HCT116 (cell line): ENCODE results near the gene ZNF74. TPM values are rescaled to one million over a fixed set of nuclear protein-coding genes. Genes with fewer than 3 reads are reported as not detected.
"Not testable (repeated sequence)": the region's sequence is repeated elsewhere in the genome, so short reads cannot be mapped to it uniquely, and the experiment has no call there.

Experiments
- ATAC-seq: fragments of 200-7000 bp; cut with Tn5 transposase; 2 replicates; pipeline ENCODE4 v1.9.1; 2020; ENCODE audit warnings: mild to moderate bottlenecking, moderate library complexity
- BruUV-seq: library from RNA; stranded (reverse); fragments of 400-500 nt; replicated peaks from 2 replicates; lab custom pipeline; 2021; lab: Mats Ljungman, UMichigan
- CTCF ChIA-PET: fragments of 300-600 bp; sonication (Branson Sonifier 250); formaldehyde crosslinking; loops from one replicate; lab custom pipeline; 2021; ENCODE audit warnings: antibody characterized with exemption; lab: Charles Lee
- POLR2A ChIA-PET: fragments of 300-600, 350-600 bp; sonication (Branson Sonifier 250); formaldehyde crosslinking; loops from one replicate; lab custom pipeline; 2021; ENCODE audit warnings: antibody characterized with exemption; lab: Charles Lee
- RAD21 ChIA-PET, 2 experiments: fragments of 300-600 bp; sonication (Branson Sonifier 250); formaldehyde crosslinking; loops; one replicate each; lab custom pipeline; 2023; ENCODE audit warnings: low total read pairs in 2 of 2; ENCODE audit not compliant: uncharacterized antibody in 2 of 2, unreplicated experiment in 2 of 2, low non-redundant PET in 1 of 2; lab: Charles Lee
- DNase-seq: peaks from one replicate; pipeline ENCODE4 v3.0.0-alpha.2; 2010; ENCODE audit warnings: low read depth, low spot score
- H2AFZ ChIP-seq: fragments of 200-600 bp; shearing (Covaris generic), sonication (generic); 2 replicates; pipeline ENCODE4 v1.6.1; 2017; ENCODE audit warnings: low read depth, mixed run types, mixed read lengths, antibody characterized with exemption, low read length; ENCODE audit not compliant: poor library complexity, severe bottlenecking
- H3K27ac ChIP-seq: 2 replicates; pipeline ENCODE4 v1.5.1; 2012; ENCODE audit warnings: low read depth, low read length
- H3K27me3 ChIP-seq: fragments of 200-600 bp; sonication (generic); 2 replicates; pipeline ENCODE4 v1.6.1; 2016; ENCODE audit warnings: mixed run types, low read length, mixed read lengths; ENCODE audit not compliant: insufficient read depth
- H3K36me3 ChIP-seq, 2 experiments: fragments of 200-500 bp in 1 of 2; fragments of 200-600 bp in 1 of 2; sonication (Bioruptor generic) in 1 of 2; sonication (generic) in 1 of 2; 2 replicates each; pipeline versions ENCODE4 v1.5.1 to v1.6.1; 2014 to 2016; ENCODE audit warnings: low read length in 2 of 2, inconsistent platforms in 1 of 2, mixed read lengths in 1 of 2, mixed run types in 1 of 2; ENCODE audit not compliant: insufficient read depth in 2 of 2, control insufficient read depth in 1 of 2
- H3K4me1 ChIP-seq, 2 experiments: fragments of 200-600 bp in 1 of 2; sonication (generic) in 1 of 2; 2 replicates each; pipeline versions ENCODE4 v1.5.1 to v1.6.1; 2012 to 2017; ENCODE audit warnings: low read length in 2 of 2, inconsistent platforms in 1 of 2, mild to moderate bottlenecking in 1 of 2, mixed read lengths in 1 of 2, mixed run types in 1 of 2, moderate library complexity in 1 of 2; ENCODE audit not compliant: insufficient read depth in 2 of 2, control insufficient read depth in 1 of 2
- H3K4me2 ChIP-seq: fragments of 200-600 bp; sonication (generic); 2 replicates; pipeline ENCODE4 v1.6.1; 2017; ENCODE audit warnings: mixed run types, low read length, mixed read lengths
- H3K4me3 ChIP-seq, 2 experiments: fragments of 200-600 bp in 1 of 2; sonication (generic) in 1 of 2; replicated peaks in 1 of 2; 2 replicates each; pipeline ENCODE4 v1.5.1; 2011 to 2016; ENCODE audit warnings: low read length in 2 of 2, control low read depth in 1 of 2, low read depth in 1 of 2, mild to moderate bottlenecking in 1 of 2, mixed read lengths in 1 of 2, mixed run types in 1 of 2
- H3K79me2 ChIP-seq: fragments of 200-600 bp; sonication (generic); 2 replicates; pipeline ENCODE4 v1.6.1; 2017; ENCODE audit warnings: mild to moderate bottlenecking, mixed run types, low read length, moderate library complexity, mixed read lengths; ENCODE audit not compliant: insufficient read depth
- H3K9ac ChIP-seq: fragments of 200-600 bp; sonication (generic); 2 replicates; pipeline ENCODE4 v1.6.1; 2016; ENCODE audit warnings: low read length, mixed read lengths
- H3K9me2 ChIP-seq: fragments of 200-600 bp; sonication (generic), shearing (Covaris generic); 2 replicates; pipeline ENCODE4 v1.6.1; 2017; ENCODE audit warnings: mixed run types, mild to moderate bottlenecking, moderate library complexity; ENCODE audit not compliant: insufficient read depth
- H3K9me3 ChIP-seq, 2 experiments: fragments of 200-500 bp in 1 of 2; fragments of 200-600 bp in 1 of 2; sonication (Bioruptor generic) in 1 of 2; sonication (generic) in 1 of 2; 2 replicates each; pipeline ENCODE4 v1.6.1; 2014 to 2017; ENCODE audit warnings: low read length in 2 of 2, mixed read lengths in 2 of 2, inconsistent platforms in 1 of 2, low read depth in 1 of 2, mild to moderate bottlenecking in 1 of 2, mixed run types in 1 of 2, moderate library complexity in 1 of 2; ENCODE audit not compliant: control insufficient read depth in 1 of 2, insufficient read depth in 1 of 2
- H4K20me1 ChIP-seq: fragments of 200-600 bp; sonication (generic), shearing (Covaris generic); 2 replicates; pipeline ENCODE4 v1.6.1; 2017; ENCODE audit warnings: mixed run types, mild to moderate bottlenecking, moderate library complexity; ENCODE audit not compliant: insufficient read depth
- CEBPB ChIP-seq: IDR thresholded peaks from 2 replicates; pipeline ENCODE4 v1.6.1; 2012; ENCODE audit warnings: low read depth
- FOSL1 ChIP-seq: IDR thresholded peaks from 2 replicates; pipeline ENCODE4 v1.6.1; 2012; ENCODE audit warnings: low read depth
- POLR2AphosphoS5 ChIP-seq: IDR thresholded peaks from 2 replicates; pipeline ENCODE4 v1.6.1; 2011; ENCODE audit warnings: mild to moderate bottlenecking, low read depth, low read length, moderate library complexity
- REST ChIP-seq: IDR thresholded peaks from 2 replicates; pipeline ENCODE4 v1.6.1; 2012; ENCODE audit warnings: low read depth
- SP1 ChIP-seq: IDR thresholded peaks from 2 replicates; pipeline ENCODE4 v1.6.1; 2012; ENCODE audit warnings: low read depth
- ZNF274 ChIP-seq: fragments of 200-500 bp; sonication (Bioruptor generic); IDR thresholded peaks from 2 replicates; pipeline ENCODE4 v1.6.1; 2014; ENCODE audit warnings: mild to moderate bottlenecking, low read depth, low read length, inconsistent platforms
- intact Hi-C: fragments of 100-400 bp; cut with micrococcal nuclease; formaldehyde crosslinking; loops from 2 replicates; pipeline ENCODE4 v1.10.0; 2022
- total RNA-seq: library from RNA; stranded (reverse); gene quantifications from one replicate; pipeline ENCODE4 v1.2.1, GENCODE V29; 2021; ENCODE audit not compliant: unreplicated experiment

ZNF74 gene
- total RNA-seq, 1 experiment from 2014 or later, result 15.4 TPM

DNA sequence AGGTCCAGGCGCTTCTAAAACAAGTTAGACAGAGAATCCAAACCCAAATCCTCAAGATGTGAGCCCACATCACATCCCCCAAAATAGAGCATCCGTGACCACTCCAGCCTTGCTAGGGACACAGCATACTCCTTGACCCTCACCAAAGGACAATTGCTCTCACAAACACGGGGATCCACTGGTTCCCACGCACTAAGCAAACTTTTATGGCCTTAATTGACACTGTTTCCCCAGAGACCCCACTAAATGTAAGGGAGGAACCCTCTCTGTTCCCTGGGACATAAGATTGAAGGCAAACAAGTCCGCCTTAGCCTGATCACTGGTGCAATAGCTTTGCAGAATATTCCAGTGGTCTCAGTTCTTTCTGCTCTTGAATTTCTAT is 20.1 kb downstream of the ZNF74 start:
- no peaks in the 10 kb centered on the region for H3K9me2 ChIP-seq
- BruUV-seq, result no TSS peak
- intact Hi-C loops, result no loop called here
- no peaks in the 10 kb centered on the region for H3K36me3 ChIP-seq
- DNase-seq (no peak), ATAC-seq (no peak)
- H3K27ac ChIP-seq, result no peak overlapping the region
- no peak overlapping the region for H2AFZ ChIP-seq
- POLR2A ChIA-PET, result no interaction called here
- no peaks in the 10 kb centered on the region for H3K9me3 ChIP-seq
- CTCF ChIA-PET, result no interaction called here
- H3K4me3 ChIP-seq, result no peak overlapping the region
- H3K4me2 ChIP-seq, result no peak overlapping the region
- RAD21 ChIA-PET, result no interaction called here
- TF ChIP-seq ZNF274 (no peak), CEBPB (no peak)
- TF ChIP-seq, all 23 proteins: peak for 0
- Histone ChIP-seq H3K9ac (no peak overlapping the region), H3K4me1 (peaks cover 0 to 11% of the 10 kb centered on the region in 2 experiments; a peak in 1 of 4 replicates), H3K27me3 (no peaks in the 10 kb centered on the region), H3K79me2 (no peaks in the 10 kb centered on the region), H4K20me1 (no peaks in the 10 kb centered on the region)

- no peaks in the 10 kb centered on the region for H3K9me2 ChIP-seq
- TF ChIP-seq FOSL1 (no peak), CEBPB (no peak), ZNF274 (no peak), SP1 (no peak), POLR2AphosphoS5 (no peak), REST (no peak)
- H3K27ac ChIP-seq, result no peak overlapping the region
- H3K4me2 ChIP-seq, result no peak overlapping the region
- H3K4me1 ChIP-seq, result peaks cover 0 to 8% of the 10 kb centered on the region in 2 experiments; a peak in 1 of 4 replicates
- ChIA-PET POLR2A (no interaction called here), RAD21 (no interaction called here), CTCF (no interaction called here)
- H3K36me3 ChIP-seq, result no peaks in the 10 kb centered on the region
- H3K9me3 ChIP-seq, result no peaks in the 10 kb centered on the region
- no peaks in the 10 kb centered on the region for H3K79me2 ChIP-seq
- BruUV-seq, result no TSS peak
- ATAC-seq, result no peak
- no peak overlapping the region for H3K4me3 ChIP-seq
- H3K27me3 ChIP-seq, result no peaks in the 10 kb centered on the region
- no peak for DNase-seq
- intact Hi-C loops, result no loop called here
- no peaks in the 10 kb centered on the region for H4K20me1 ChIP-seq
- H3K9ac ChIP-seq, result no peak overlapping the region
- no peak overlapping the region for H2AFZ ChIP-seq
These were observed 20.5 kb downstream of the ZNF74 start for GRCh38 chr22:20414450-20414849.

DNA sequence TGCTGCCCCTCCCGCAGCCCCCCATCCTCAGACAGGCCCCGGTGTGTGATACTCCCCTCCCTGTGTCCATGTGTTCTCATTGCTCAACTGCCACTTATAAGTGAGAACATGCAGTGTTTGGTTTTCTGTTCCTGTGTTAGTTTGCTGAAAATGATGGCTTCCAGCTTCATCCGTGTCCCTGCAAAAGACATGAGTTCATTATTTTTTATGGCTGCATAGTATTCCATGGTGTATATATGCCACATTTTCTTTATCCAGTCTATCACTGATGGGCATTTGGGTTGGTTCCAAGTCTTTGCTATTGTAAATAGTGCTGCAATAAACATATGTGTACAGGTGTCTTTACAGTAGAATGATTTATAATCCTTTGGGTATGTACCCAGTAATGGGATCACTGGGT is 21.3 kb downstream of the ZNF74 start:
- intact Hi-C loops, result loop anchor here (5.0 kb wide), 1 partner anchor 82 kb away; the partner anchor contains the start of gene KLHL22

More for the DNA sequence above, 21.3 kb downstream of the ZNF74 start:
- H4K20me1 ChIP-seq, H3K36me3 ChIP-seq, H3K4me3 ChIP-seq, H3K9ac ChIP-seq, RAD21 ChIA-PET, H3K4me2 ChIP-seq, H3K79me2 ChIP-seq, CTCF ChIA-PET, POLR2A ChIA-PET, H3K27ac ChIP-seq, ATAC-seq, H3K9me2 ChIP-seq, H3K9me3 ChIP-seq, H3K27me3 ChIP-seq, BruUV-seq, DNase-seq, H3K4me1 ChIP-seq, H2AFZ ChIP-seq: not testable (repeated sequence)
